ENCODE measurements around the gene NCR2. TPM values are rescaled to one million over a fixed set of nuclear protein-coding genes. Genes with fewer than 3 reads are reported as not detected.

The NCR2 gene
- total RNA-seq, 1 experiment from 2014 or later = not detected

DNA sequence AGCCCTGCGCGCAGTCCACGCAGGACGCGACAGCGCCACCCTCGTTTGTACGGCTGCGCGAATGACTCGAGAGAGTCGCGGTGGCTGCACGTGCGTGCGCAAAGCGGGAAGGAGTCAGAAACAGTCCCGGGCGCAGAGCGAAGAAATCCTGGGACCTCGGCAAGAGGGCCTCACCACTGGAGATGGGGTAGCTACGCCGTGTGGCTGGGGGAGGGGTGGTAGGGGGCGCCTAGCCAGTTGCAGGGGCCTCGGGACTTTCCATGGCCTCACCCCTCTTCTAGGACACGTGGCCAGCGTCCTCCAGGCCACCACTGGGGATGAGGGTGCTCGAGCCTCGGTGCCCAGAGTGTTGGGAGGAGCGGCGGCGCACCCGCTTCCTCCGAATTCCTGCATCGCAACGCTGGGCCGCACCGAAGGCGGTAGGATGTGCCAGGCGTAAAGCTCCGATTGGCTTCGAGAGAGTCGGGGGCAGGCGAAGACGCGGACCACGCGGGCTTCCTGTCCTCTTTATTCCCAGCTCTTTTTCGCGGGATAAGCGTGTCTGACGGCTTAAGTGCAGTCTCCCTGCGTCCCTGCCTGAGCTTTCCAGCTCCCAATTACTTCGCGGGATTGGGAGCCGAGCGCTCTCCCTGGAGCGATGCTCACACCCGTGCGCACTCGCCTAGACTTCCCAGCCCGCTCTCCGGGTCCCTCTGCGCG lies 38.7 kb downstream of the NCR2 start:
- Histone ChIP-seq H2AFZ (ENCODE audit: low read length) (no peak overlapping the region), H3K79me1 (ENCODE audit: insufficient read depth, low read depth, low read length, poor library complexity, severe bottlenecking) (no peaks in the 10 kb centered on the region), H3K9ac (ENCODE audit: extremely low read depth, insufficient read length, low read length) (no peak overlapping the region), H2AK5ac (ENCODE audit: insufficient read length, low read length) (no peak overlapping the region), H3K4me2 (ENCODE audit: insufficient read depth, insufficient read length, low read length) (peak overlapping the region; percentile 76), H3K14ac (ENCODE audit: insufficient read depth, low read length) (no peak overlapping the region; the same call in 1 of the 2 replicates), H3K9me3 (ENCODE audit: control insufficient read depth, low read depth, low read length) (no peaks in the 10 kb centered on the region), H2BK12ac (ENCODE audit: insufficient read length, low read depth, low read length) (no peak overlapping the region), H2BK15ac (ENCODE audit: low read depth, low read length) (no peak overlapping the region), H4K5ac (ENCODE audit: insufficient read length, low read depth, low read length) (no peak overlapping the region), H2BK20ac (ENCODE audit: low read depth, low read length, poor library complexity, severe bottlenecking) (no peak overlapping the region), H3K23me2 (ENCODE audit: insufficient read length, low read depth, low read length, poor library complexity, severe bottlenecking) (peaks cover 23% of the 10 kb centered on the region), H3K27ac (ENCODE audit: insufficient read length, low read depth, low read length) (no peak overlapping the region), H2BK5ac (ENCODE audit: insufficient read length, low read length) (no peak overlapping the region), H3K4me1 (ENCODE audit: insufficient read depth, low read length) (peaks cover 4% of the 10 kb centered on the region; the same call in 1 of the 2 replicates), H4K20me1 (ENCODE audit: control insufficient read depth, insufficient read depth, insufficient read length) (peaks cover 3% of the 10 kb centered on the region), H3K18ac (ENCODE audit: insufficient read length, low read depth, low read length) (no peak overlapping the region), H3K79me2 (ENCODE audit: insufficient read depth, low read length) (no peaks in the 10 kb centered on the region), H4K8ac (replicated peaks; ENCODE audit: insufficient read length, low read depth, low read length) (no peak overlapping the region), H2BK120ac (ENCODE audit: low read depth, low read length, poor library complexity, severe bottlenecking) (no peak overlapping the region), H3T11ph (ENCODE audit: low read length) (no peak overlapping the region), H3K23ac (ENCODE audit: insufficient read length, low read depth, low read length) (no peak overlapping the region), H3K27me3 (ENCODE audit: insufficient read depth, low read length) (peaks cover 93% of the 10 kb centered on the region), H4K91ac (ENCODE audit: insufficient read length, low read depth, low read length) (no peak overlapping the region), H3K56ac (ENCODE audit: insufficient read length, low read depth, low read length) (no peak overlapping the region), H3K4ac (ENCODE audit: low read depth, low read length) (no peak overlapping the region)
- no peaks in the 10 kb centered on the region; a peak in 1 of 7 replicates for H3K36me3 Mint-ChIP-seq (ENCODE audit: insufficient read depth in 1 of 3, low read depth in 3 of 3)
- DNase-seq = peak; percentile 78
- peaks cover 38 to 57% of the 10 kb centered on the region in 2 experiments for H3K4me1 Mint-ChIP-seq
- WGBS (ENCODE audit: extremely low coverage, insufficient read length, low lambda C conversion rate) = no CpG with 5 or more reads among the region's 65 CpGs
- H3K9me3 Mint-ChIP-seq = peaks cover 0 to 9% of the 10 kb centered on the region in 2 experiments; a peak in 3 of 5 replicates
- TF ChIP-seq, protein P1, sequence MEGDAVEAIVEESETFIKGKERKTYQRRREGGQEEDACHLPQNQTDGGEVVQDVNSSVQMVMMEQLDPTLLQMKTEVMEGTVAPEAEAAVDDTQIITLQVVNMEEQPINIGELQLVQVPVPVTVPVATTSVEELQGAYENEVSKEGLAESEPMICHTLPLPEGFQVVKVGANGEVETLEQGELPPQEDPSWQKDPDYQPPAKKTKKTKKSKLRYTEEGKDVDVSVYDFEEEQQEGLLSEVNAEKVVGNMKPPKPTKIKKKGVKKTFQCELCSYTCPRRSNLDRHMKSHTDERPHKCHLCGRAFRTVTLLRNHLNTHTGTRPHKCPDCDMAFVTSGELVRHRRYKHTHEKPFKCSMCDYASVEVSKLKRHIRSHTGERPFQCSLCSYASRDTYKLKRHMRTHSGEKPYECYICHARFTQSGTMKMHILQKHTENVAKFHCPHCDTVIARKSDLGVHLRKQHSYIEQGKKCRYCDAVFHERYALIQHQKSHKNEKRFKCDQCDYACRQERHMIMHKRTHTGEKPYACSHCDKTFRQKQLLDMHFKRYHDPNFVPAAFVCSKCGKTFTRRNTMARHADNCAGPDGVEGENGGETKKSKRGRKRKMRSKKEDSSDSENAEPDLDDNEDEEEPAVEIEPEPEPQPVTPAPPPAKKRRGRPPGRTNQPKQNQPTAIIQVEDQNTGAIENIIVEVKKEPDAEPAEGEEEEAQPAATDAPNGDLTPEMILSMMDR (conservative IDR thresholded peaks at IDR 0.05) = no peak
- H3K27ac Mint-ChIP-seq = no peak overlapping the region
- H3K27me3 Mint-ChIP-seq (ENCODE audit: low read depth) = peaks cover 98% of the 10 kb centered on the region
- H3K4me3 Mint-ChIP-seq = peak overlapping the region; percentile 44 to 76; a peak in 4 of 5 replicates

Measured in H9 (cell line).